A549 (cell line): ENCODE results near the gene RPS4Y1. TPM values are rescaled to one million over a fixed set of nuclear protein-coding genes. Genes with fewer than 3 reads are reported as not detected.

Experiments used
- ATAC-seq, 2 experiments: fragments of 200-7000 bp in 1 of 2; fragments of >200 bp in 1 of 2; cut with Nextera tagmentation in 1 of 2; cut with Tn5 transposase in 1 of 2; 3 replicates each; pipeline versions ENCODE4 v1.8.0 to v1.9.1; 2018 to 2020; ENCODE audit warnings: mild to moderate bottlenecking in 1 of 2, moderate library complexity in 1 of 2
- CTCF ChIA-PET: fragments of 300-600 bp; sonication (Branson Sonifier 250); formaldehyde crosslinking; extraction: SDS; loops from one replicate; lab custom pipeline; 2021; ENCODE audit warnings: antibody characterized with exemption, inconsistent platforms; lab: Yijun Ruan, JAX
- POLR2A ChIA-PET: fragments of 350-600 bp; formaldehyde crosslinking; extraction: SDS; loops from one replicate; lab custom pipeline; 2021; ENCODE audit warnings: antibody characterized with exemption, inconsistent platforms; lab: Yijun Ruan, JAX
- DNase-seq, 2 experiments: peaks; one replicate each; pipeline versions ENCODE4 v3.0.0 to v3.0.0-alpha.2; 2011 to 2016; ENCODE audit warnings: low read depth in 1 of 2, low spot score in 1 of 2
- FAIRE-seq: peaks from 2 replicates; lab custom pipeline; 2011; peaks lifted over from hg19 to GRCh38; lab: Jason Lieb, UNC
- H3K27ac ChIP-seq, 2 experiments: fragments of >200 bp; sonication (Bioruptor Twin); formaldehyde crosslinking; 3 replicates each; pipeline ENCODE4 v1.5.1; 2016 to 2017
- H3K4me1 ChIP-seq: fragments of >200 bp; sonication (Bioruptor Twin); formaldehyde crosslinking; 3 replicates; pipeline ENCODE4 v1.6.1; 2016
- H3K4me2 ChIP-seq: fragments of >200 bp; sonication (Bioruptor Twin); formaldehyde crosslinking; 3 replicates; pipeline ENCODE4 v1.6.1; 2016
- H3K4me3 ChIP-seq: fragments of >200 bp; sonication (Bioruptor Twin); formaldehyde crosslinking; 3 replicates; pipeline ENCODE4 v1.5.1; 2016
- H3K9me3 ChIP-seq: fragments of >200 bp; sonication (Bioruptor Twin); formaldehyde crosslinking; 3 replicates; pipeline ENCODE4 v1.6.1; 2016
- CHD4 ChIP-seq: fragments of 200-600 bp; sonication (generic); IDR thresholded peaks from 2 replicates; pipeline ENCODE4 v1.6.1; 2016; ENCODE audit warnings: antibody characterized with exemption, mild to moderate bottlenecking, borderline replicate concordance
- EHF ChIP-seq: fragments of 250-450 bp; sonication (Bioruptor Pico); IDR thresholded peaks from 2 replicates; pipeline ENCODE4 v1.5.0; 2020; ENCODE audit warnings: mild to moderate bottlenecking
- FOSL2 ChIP-seq, 2 experiments: fragments of 450-650 bp in 1 of 2; fragments of >200 bp in 1 of 2; sonication (Bioruptor Twin) in 1 of 2; formaldehyde crosslinking; IDR thresholded peaks; 2 replicates each; pipeline versions ENCODE4 v1.5.0 to v1.6.1; 2016 to 2020; ENCODE audit warnings: mild to moderate bottlenecking in 1 of 2, moderate library complexity in 1 of 2
- FOXS1 ChIP-seq: fragments of 250-450 bp; sonication (Bioruptor Pico); IDR thresholded peaks from 2 replicates; pipeline ENCODE4 v1.5.0; 2020; ENCODE audit warnings: mild to moderate bottlenecking, moderate library complexity
- HOXB13 ChIP-seq: fragments of 250-450 bp; sonication (Bioruptor Pico); IDR thresholded peaks from 2 replicates; pipeline ENCODE4 v1.5.0; 2020; ENCODE audit warnings: low read depth, mild to moderate bottlenecking, moderate library complexity
- NFE2L2 ChIP-seq: fragments of 150-350 bp; conservative IDR thresholded peaks from 2 replicates; pipeline ENCODE4 v1.6.1; 2014; ENCODE audit warnings: low read length
- NR3C1 ChIP-seq: fragments of >200 bp; sonication (Bioruptor Twin); formaldehyde crosslinking; IDR thresholded peaks from 3 replicates; pipeline ENCODE4 v1.6.1; 2017
- POLR2A ChIP-seq: IDR thresholded peaks from 2 replicates; pipeline ENCODE4 v1.6.1; 2012; ENCODE audit warnings: mild to moderate bottlenecking, low read length
- POLR2AphosphoS2 ChIP-seq: conservative IDR thresholded peaks from 2 replicates; pipeline ENCODE4 v1.6.1; 2012; ENCODE audit warnings: low read length, improper control_type of control experiment, inconsistent platforms
- RAD21 ChIP-seq, 2 experiments: fragments of >200 bp in 1 of 2; sonication (Bioruptor Twin) in 1 of 2; formaldehyde crosslinking in 1 of 2; IDR thresholded peaks in 1 of 2; conservative IDR thresholded peaks in 1 of 2; 2 replicates in 1 of 2; 3 replicates in 1 of 2; pipeline ENCODE4 v1.6.1; 2012 to 2018; ENCODE audit warnings: inconsistent platforms in 1 of 2
- RNF2 ChIP-seq: fragments of 200-600 bp; sonication (generic); IDR thresholded peaks from 2 replicates; pipeline ENCODE4 v1.6.1; 2016; ENCODE audit warnings: low read depth, mild to moderate bottlenecking, antibody characterized with exemption, moderate library complexity, borderline replicate concordance
- SMC3 ChIP-seq: fragments of >200 bp; sonication (Bioruptor Twin); formaldehyde crosslinking; IDR thresholded peaks from 3 replicates; pipeline ENCODE4 v1.6.1; 2018; ENCODE audit warnings: inconsistent platforms
- TFCP2L1 ChIP-seq: fragments of 250-450 bp; sonication (Bioruptor Pico); IDR thresholded peaks from 2 replicates; pipeline ENCODE4 v1.5.0; 2021; ENCODE audit warnings: mild to moderate bottlenecking
- ZFP36 ChIP-seq: fragments of 450-650 bp; IDR thresholded peaks from 2 replicates; pipeline ENCODE4 v1.6.1; 2014; ENCODE audit warnings: borderline replicate concordance; ENCODE audit not compliant: partially characterized antibody
- ZNF302 ChIP-seq: fragments of 250-450 bp; sonication (Bioruptor Pico); IDR thresholded peaks from 2 replicates; pipeline ENCODE4 v1.9.0; 2021; ENCODE audit warnings: inconsistent platforms, mild to moderate bottlenecking, moderate library complexity
- WGBS: methylation state at CpG from one replicate; pipeline ENCODE4 v1.1.6; 2017; ENCODE audit errors: missing lambda C conversion rate; 5-methylcytosine and 5-hydroxymethylcytosine counted together
- polyA plus RNA-seq, 4 experiments: library from polyadenylated mRNA; depleted of rRNA in 3 of 4; stranded (reverse); fragments of >200 nt; fragmentation: RNase III in 1 of 4; extraction: RNeasy Plus Mini Kit Qiagen cat#74134 plus additional on column Dnase treatment in 1 of 4; gene quantifications; 2 replicates in 3 of 4; 3 replicates in 1 of 4; pipeline ENCODE4 v1.2.3, GENCODE V29; 2011 to 2017
- TF ChIP-seq, protein P1 (sequence below): fragments of 200-600 bp; sonication (generic); IDR thresholded peaks from 2 replicates; pipeline ENCODE4 v1.6.1; 2016; ENCODE audit warnings: antibody characterized with exemption, mild to moderate bottlenecking, moderate library complexity
- TF ChIP-seq, protein P2 (sequence below): fragments of >200 bp; sonication (Bioruptor Twin); formaldehyde crosslinking; IDR thresholded peaks from 3 replicates; pipeline ENCODE4 v1.6.1; 2016
- TF ChIP-seq, protein P3 (sequence below): fragments of 250-450 bp; sonication (Bioruptor Pico); IDR thresholded peaks from 2 replicates; pipeline ENCODE4 v1.5.0; 2020; ENCODE audit warnings: low read depth, mild to moderate bottlenecking, moderate library complexity
- TF ChIP-seq, protein P4 (sequence below): IDR thresholded peaks from 2 replicates; pipeline ENCODE4 v1.6.1; 2012

Gene RPS4Y1
- polyA plus RNA-seq, 2 of the 4 experiments (the other 2 are of a cell fraction) = 233 to 632 TPM

DNA sequence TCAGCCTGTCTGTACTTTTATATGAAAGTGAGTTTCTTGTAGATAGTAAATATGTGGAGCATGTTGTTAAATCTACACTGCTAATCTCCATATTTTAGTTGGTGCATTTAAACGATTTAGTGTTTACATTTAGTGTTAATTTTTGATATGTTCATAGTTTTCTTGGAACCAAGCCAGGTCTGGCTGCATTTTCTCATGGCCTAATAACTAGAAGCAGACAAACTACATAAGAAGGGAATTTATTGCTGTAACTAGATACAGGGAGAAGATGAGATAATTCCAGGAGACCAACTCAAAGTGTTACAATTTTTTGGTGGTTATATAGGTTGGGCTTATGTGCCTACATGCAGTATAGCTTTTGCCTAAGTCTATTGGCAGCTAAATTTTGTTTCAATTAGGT, 32.8 kb downstream of the RPS4Y1 start:
- no peak for FAIRE-seq
- no peak overlapping the region for H3K4me3 ChIP-seq
- H3K9me3 ChIP-seq = no peaks in the 10 kb centered on the region
- ChIA-PET POLR2A (no interaction called here), CTCF (no interaction called here)
- H3K27ac ChIP-seq = no peak overlapping the region
- no peak for ATAC-seq
- no peak for TF ChIP-seq HOXB13 (CRISPR knock-in tag)
- DNase-seq = no peak
- WGBS = 0% methylated on average over 1 of the region's 1 CpG
- H3K4me1 ChIP-seq = no peaks in the 10 kb centered on the region
- H3K4me2 ChIP-seq = no peak overlapping the region

DNA sequence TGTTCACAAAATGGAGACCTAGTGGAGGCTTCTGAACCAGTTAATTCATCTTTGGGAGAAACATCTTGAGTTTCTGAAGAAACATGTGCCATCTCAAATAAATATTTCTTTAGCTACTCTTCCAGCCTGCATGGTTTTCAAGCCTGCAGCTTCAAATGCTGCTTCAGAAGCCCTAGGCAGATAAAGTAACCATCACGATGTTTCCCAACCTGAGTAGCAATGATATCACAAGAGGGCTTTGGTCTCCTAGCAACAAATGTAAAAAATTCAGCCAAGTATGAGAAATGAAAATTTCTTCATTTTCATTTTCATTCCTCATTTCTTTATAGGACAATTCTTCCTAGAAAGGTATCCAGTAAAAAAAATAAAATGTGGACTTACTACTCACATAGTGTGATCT, 42.2 kb downstream of the RPS4Y1 start:
- H3K4me3 ChIP-seq = no peak overlapping the region
- DNase-seq = no peak
- 91% methylated on average over 1 of the region's 1 CpG for WGBS
- TF ChIP-seq, protein P1, sequence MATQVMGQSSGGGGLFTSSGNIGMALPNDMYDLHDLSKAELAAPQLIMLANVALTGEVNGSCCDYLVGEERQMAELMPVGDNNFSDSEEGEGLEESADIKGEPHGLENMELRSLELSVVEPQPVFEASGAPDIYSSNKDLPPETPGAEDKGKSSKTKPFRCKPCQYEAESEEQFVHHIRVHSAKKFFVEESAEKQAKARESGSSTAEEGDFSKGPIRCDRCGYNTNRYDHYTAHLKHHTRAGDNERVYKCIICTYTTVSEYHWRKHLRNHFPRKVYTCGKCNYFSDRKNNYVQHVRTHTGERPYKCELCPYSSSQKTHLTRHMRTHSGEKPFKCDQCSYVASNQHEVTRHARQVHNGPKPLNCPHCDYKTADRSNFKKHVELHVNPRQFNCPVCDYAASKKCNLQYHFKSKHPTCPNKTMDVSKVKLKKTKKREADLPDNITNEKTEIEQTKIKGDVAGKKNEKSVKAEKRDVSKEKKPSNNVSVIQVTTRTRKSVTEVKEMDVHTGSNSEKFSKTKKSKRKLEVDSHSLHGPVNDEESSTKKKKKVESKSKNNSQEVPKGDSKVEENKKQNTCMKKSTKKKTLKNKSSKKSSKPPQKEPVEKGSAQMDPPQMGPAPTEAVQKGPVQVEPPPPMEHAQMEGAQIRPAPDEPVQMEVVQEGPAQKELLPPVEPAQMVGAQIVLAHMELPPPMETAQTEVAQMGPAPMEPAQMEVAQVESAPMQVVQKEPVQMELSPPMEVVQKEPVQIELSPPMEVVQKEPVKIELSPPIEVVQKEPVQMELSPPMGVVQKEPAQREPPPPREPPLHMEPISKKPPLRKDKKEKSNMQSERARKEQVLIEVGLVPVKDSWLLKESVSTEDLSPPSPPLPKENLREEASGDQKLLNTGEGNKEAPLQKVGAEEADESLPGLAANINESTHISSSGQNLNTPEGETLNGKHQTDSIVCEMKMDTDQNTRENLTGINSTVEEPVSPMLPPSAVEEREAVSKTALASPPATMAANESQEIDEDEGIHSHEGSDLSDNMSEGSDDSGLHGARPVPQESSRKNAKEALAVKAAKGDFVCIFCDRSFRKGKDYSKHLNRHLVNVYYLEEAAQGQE = no peak
- TF ChIP-seq EHF (CRISPR knock-in tag) (no peak), FOSL2 (IDR thresholded peaks at IDR 0.05) (no peak), FOSL2 (CRISPR knock-in tag; IDR thresholded peaks at IDR 0.05) (no peak), TFCP2L1 (CRISPR knock-in tag) (no peak), ZNF302 (no peak), POLR2AphosphoS2 (no peak), POLR2A (no peak), NR3C1 (no peak), NFE2L2 (no peak), RAD21 (conservative IDR thresholded peaks at IDR 0.05 in 1 of 2, IDR thresholded peaks at IDR 0.05 in 1 of 2) (no peak), SMC3 (no peak), RNF2 (no peak), FOXS1 (no peak), ZFP36 (no peak)
- TF ChIP-seq, protein P2, sequence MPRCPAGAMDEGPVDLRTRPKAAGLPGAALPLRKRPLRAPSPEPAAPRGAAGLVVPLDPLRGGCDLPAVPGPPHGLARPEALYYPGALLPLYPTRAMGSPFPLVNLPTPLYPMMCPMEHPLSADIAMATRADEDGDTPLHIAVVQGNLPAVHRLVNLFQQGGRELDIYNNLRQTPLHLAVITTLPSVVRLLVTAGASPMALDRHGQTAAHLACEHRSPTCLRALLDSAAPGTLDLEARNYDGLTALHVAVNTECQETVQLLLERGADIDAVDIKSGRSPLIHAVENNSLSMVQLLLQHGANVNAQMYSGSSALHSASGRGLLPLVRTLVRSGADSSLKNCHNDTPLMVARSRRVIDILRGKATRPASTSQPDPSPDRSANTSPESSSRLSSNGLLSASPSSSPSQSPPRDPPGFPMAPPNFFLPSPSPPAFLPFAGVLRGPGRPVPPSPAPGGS = no peak
- TF ChIP-seq, protein P3, sequence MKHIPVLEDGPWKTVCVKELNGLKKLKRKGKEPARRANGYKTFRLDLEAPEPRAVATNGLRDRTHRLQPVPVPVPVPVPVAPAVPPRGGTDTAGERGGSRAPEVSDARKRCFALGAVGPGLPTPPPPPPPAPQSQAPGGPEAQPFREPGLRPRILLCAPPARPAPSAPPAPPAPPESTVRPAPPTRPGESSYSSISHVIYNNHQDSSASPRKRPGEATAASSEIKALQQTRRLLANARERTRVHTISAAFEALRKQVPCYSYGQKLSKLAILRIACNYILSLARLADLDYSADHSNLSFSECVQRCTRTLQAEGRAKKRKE = no peak
- TF ChIP-seq, protein P4, sequence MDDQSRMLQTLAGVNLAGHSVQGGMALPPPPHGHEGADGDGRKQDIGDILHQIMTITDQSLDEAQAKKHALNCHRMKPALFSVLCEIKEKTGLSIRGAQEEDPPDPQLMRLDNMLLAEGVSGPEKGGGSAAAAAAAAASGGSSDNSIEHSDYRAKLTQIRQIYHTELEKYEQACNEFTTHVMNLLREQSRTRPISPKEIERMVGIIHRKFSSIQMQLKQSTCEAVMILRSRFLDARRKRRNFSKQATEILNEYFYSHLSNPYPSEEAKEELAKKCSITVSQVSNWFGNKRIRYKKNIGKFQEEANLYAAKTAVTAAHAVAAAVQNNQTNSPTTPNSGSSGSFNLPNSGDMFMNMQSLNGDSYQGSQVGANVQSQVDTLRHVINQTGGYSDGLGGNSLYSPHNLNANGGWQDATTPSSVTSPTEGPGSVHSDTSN = no peak
- no peak overlapping the region for H3K4me2 ChIP-seq
- H3K4me1 ChIP-seq = no peaks in the 10 kb centered on the region
- ATAC-seq = no peak
- H3K27ac ChIP-seq = no peak overlapping the region
- no peaks in the 10 kb centered on the region for H3K9me3 ChIP-seq
- no peak for FAIRE-seq
- POLR2A ChIA-PET = no interaction called here
- CTCF ChIA-PET = no interaction called here

DNA sequence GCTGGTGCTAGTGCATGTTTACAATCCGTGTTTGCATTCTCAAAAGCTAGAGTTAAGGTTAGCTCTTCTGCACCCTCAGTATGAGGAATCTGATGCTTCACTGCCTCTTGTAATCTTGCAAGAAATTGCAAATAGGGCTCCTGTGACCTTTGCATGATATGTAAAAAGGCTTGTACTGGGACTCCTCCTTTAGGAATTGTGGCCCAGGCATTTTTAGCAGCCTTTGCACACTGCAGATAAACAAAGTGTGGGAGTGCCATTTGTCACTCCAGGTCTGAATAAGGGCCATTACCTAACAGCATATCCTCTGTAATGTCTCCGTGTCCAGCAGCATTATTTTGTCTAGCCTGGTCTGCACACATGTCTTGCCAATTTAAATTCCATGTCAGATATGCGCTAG, 44.5 kb downstream of the RPS4Y1 start:
- Histone ChIP-seq H3K27ac (no peak overlapping the region), H3K9me3 (no peaks in the 10 kb centered on the region), H3K4me3 (no peak overlapping the region), H3K4me2 (no peak overlapping the region), H3K4me1 (no peaks in the 10 kb centered on the region)
- POLR2A ChIA-PET = no interaction called here
- WGBS = 73% methylated on average over 3 of the region's 3 CpGs
- CTCF ChIA-PET = no interaction called here
- DNase-seq (no peak), FAIRE-seq (no peak), ATAC-seq (no peak)
- TF ChIP-seq NFE2L2 = no peak
- no peak for TF ChIP-seq CHD4
